HG03378 (cell line): Measurements from ENCODE around the gene RHO.
A peak's percentile ranks its signal among the peaks of the same experiment; 100 is the strongest.
"Not testable (repeated sequence)": the region's sequence is repeated elsewhere in the genome, so short reads cannot be mapped to it uniquely, and the experiment has no call there.

Source experiments
- ATAC-seq: cut with Tn5 transposase; IDR thresholded peaks from one replicate; pipeline ENCODE4 v1.9.1; 2021; ENCODE audit warnings: mild to moderate bottlenecking, moderate library complexity; ENCODE audit not compliant: unreplicated experiment

The RHO gene

GRCh38 chr3:129528589-129529100 is at the start of gene RHO:
Gene RHO, plus strand, starts transcription at chr3:129528639. Its CDS starts 95 bp downstream, at chr3:129528734.
- ATAC-seq, result no peak

DNA sequence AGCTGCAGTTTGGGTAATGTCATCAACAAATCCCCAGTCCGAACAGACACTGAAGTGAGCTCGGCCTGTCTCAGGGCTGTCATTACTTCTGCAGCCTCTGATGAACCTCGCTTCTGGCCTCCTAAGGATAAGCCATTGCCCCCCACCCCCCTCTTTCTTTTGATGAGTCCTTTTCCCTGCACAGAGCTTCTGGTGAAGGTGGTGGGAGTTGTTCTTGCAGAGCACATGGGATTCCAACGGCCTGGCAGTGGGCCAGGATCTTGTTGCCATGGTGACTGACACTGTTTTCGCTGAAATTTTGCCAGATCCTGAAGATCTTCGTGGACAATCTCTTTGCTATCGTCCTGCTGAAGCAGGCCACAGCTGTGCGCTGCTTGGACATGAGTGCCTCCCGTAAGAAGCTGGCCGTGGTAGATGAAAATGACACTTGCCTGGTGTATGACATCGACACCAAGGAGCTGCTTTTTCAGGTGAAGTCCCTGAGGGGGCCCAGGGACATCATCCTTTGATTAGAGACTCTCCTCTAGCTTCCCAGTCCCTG is 47.1 kb upstream of the RHO start:
- ATAC-seq, result not testable (repeated sequence)

DNA sequence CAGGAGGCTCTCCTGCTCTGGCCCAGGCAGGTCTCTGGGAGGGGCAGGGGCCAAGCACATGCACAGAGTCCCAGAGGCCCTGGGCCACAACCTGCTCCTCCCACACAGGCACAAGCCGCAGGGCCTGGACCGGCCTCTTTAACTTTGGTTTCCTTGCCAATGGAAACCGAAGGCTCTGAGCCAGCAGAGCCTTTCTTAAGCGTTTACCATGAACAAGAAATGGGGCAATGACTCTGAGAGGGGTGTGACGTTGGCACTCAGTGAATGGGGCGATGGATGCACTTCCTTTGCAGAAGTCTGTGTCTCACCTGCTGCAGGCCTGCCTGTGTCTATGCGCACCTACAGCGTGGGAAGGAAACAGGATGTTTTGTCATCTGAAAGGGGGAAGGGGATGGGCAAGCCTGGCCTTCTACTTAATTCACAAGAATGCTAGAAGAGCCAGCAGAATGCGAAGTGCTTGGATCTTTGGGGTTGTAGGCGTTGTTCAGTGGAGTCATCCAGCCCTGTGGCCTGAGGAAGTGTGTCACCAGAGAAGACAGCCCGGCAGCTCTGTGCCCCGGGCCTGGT is 46.6 kb upstream of the RHO start:
- ATAC-seq, result no peak

DNA sequence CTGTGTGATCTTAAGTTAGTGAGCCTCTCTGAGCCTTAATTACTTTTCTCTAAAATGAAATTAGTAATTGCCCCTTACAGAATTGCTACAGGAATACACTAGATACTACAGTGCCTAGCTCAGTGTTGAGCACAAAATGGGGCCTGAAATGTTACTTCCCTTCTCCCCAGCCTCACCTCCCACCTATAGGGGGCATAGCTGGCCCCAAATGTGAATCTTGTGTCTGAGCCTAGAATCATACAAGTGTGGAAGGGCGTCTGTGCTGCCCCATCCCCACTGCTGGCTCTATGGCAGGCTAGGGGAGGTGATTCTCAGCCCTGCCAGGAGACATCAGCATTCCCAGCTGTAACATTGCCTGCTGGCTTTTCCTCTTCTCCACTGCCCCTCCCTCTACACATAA is 45.7 kb upstream of the RHO start:
- ATAC-seq, result no peak

- ATAC-seq, result no peak
Measured at GRCh38 chr3:129483870-129484269, 44.6 kb upstream of the RHO start.

GRCh38 chr3:129485146-129485545 is 43.3 kb upstream of the RHO start:
- not testable (repeated sequence) for ATAC-seq

DNA sequence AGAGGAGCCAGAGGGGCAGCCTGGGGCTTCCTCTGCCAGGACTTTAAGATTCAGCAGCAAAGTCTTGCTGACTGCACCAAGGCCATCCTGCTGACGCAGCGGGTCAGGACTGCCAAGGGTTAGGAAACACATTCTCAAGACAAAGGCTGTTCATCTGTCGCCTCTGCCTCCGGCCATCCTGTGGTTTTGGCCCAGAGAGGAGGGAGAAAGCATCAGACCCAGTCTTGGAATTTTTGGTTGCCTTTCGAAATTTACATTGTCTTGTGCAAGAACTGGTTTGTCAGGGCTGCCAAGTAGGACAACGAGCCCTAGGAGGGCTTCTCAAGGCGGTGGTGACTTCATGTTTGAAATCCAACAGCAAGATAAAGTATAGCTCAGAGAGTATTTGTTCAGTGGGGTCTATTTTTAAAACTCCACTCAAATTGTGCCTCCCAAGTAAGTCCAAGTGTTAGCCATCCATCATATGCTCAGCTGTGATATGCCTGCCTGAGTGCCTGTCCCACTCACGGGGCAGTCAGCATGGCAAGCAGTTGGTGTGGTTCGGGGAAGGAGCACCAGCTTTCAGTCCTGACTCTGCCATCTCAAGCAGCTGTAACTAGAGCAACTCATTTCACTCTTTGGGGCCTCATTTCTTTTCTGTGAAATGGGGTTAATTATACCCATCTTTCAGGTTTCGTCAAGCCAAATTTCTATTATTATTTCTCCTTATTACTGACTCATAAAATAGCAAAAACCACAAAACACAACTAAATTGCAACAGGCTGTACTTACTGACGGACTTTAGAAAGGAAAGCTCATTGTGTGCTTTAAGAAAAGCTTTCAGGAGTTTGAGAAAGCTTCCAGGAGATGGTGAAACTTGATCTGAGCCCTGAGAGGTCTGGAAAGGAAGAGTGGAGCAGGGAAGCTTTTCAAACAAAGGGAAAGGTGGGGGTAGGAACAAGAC is 42.4 kb upstream of the RHO start:
- ATAC-seq, result no peak

DNA sequence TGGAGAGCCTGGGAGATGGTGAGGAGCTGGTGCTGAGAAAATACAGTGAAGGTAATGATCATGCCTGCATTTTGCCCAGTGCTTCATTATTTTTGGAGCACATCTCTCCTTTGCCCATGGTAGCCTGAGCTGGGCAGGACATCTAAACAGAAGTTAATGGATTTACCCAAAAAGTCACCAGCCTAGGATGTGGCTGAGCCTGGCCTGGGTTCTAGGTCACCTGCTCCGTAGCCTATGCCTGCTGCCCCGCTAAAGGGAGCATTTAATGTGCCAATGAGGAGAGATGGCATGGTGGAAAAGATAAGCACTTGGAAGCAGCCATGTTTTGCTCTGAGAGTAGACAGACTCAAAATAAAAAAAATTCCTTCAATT is 41.8 kb upstream of the RHO start:
- ATAC-seq, result no peak

GRCh38 chr3:129487183-129487867 is 41.1 kb upstream of the RHO start:
- no peak for ATAC-seq

DNA sequence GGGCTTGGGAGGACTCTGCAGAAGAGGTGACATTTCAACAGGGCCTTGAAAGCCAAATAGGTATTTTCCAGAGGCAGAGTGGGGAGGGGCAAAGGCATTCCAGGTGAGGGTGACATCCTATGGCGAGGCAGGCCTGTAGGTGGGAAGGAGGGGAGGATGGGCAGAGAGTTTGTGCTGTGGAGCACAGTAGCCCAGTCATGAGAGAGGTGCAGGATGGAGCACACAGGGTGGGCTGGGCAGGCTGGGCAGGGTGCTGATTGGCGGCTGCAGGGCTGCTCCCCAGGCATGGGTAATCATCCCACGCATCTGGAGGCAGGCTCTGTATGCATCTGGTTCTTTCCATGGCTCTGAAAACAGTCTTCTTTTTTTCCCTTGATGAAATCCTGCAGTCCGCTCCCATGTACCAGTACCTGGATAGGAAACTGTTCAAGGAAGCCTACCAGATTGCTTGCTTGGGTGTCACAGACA is 40.5 kb upstream of the RHO start:
- ATAC-seq, result not testable (repeated sequence)

- ATAC-seq, result not testable (repeated sequence)
Measured at GRCh38 chr3:129489258-129489657, 39.2 kb upstream of the RHO start.

DNA sequence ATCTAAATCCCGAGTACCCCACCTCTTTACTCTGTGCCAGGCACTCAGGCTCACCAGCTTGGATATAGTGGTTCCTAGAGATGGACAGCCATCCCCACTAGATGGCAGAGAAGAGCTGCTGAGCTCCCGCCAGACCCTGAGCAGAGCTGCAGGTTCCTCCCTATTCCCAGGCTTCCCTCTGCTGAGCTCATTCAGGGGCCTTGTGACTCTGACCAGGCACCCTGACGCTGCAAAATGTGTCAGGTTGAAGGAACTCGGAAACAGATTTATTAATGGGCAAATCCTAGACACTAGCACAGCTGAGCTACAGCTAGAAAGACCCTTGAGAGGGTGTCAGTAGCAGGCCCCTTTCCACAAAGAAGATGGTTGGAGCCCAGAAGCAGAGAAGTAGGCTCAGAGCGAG is 38.2 kb upstream of the RHO start:
- ATAC-seq, result peak; percentile 84

GRCh38 chr3:129491077-129491476 is 37.4 kb upstream of the RHO start:
- ATAC-seq, result not testable (repeated sequence)

- ATAC-seq, result no peak
Measured at GRCh38 chr3:129491794-129492193, 36.6 kb upstream of the RHO start.

GRCh38 chr3:129492691-129493090 is 35.7 kb upstream of the RHO start:
- ATAC-seq, result no peak

GRCh38 chr3:129493206-129493605 is 35.2 kb upstream of the RHO start:
- no peak for ATAC-seq

- not testable (repeated sequence) for ATAC-seq
Measured at GRCh38 chr3:129494499-129494898, 33.9 kb upstream of the RHO start.

GRCh38 chr3:129495006-129495639 is 33.3 kb upstream of the RHO start:
- ATAC-seq, result not testable (repeated sequence)

- ATAC-seq, result not testable (repeated sequence)
Measured at GRCh38 chr3:129497876-129498275, 30.6 kb upstream of the RHO start.
